ENCODE measurements around the gene WEE1.
"Not testable (repeated sequence)": the region's sequence is repeated elsewhere in the genome, so short reads cannot be mapped to it uniquely, and the experiment has no call there.

Gene WEE1

GRCh38 chr11:9623053-9623452 lies 49.6 kb downstream of the WEE1 start:
- DNase-seq (ENCODE audit: low read depth) = not testable (repeated sequence)

DNA sequence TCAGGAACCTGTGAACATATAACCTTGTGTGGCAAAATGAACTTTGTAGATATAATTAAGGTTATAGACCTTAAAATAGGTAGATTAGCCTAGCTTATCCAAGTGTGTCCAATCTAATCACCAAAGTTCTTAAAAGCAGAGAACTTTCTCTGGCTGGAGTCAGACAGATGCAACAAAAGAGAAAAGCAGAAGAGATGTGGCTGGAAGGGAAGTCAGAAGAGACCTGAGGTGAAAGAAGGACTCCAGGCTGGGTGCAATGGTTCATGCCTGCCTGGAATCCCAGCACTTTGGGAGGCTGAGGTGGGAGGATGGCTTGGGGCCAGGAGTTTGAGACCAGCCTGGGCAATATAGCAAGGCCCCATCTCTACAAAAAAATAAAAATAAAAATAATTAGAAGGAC lies 51.0 kb downstream of the WEE1 start:
- no peak for DNase-seq (ENCODE audit: low read depth)

- DNase-seq (ENCODE audit: low read depth) = no peak
Measured at GRCh38 chr11:9625162-9625561, 51.7 kb downstream of the WEE1 start.

DNA sequence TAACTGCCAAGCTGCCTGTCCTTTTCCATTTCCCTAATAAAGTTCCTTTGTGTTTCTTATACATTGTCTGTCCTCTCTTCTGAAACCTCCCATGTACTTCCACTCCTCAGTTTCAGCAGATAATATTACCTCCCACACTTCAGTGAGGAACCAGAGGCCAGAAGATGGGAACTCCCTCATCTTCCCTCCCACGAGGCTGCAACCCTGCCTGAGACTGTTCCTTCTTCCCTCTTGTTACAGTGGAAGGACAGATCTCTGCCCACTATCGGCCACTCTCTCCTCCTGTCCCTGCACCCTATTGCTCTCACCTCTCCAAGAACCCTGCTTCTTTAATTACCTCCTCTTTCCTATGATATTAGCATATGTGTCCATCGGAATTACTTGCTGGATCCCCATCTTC lies 52.3 kb downstream of the WEE1 start:
- no peak for DNase-seq (ENCODE audit: low read depth)

GRCh38 chr11:9626496-9627394 lies 53.3 kb downstream of the WEE1 start:
- DNase-seq (ENCODE audit: low read depth) = no peak

GRCh38 chr11:9629064-9629463 lies 55.6 kb downstream of the WEE1 start:
- DNase-seq (ENCODE audit: low read depth) = no peak

DNA sequence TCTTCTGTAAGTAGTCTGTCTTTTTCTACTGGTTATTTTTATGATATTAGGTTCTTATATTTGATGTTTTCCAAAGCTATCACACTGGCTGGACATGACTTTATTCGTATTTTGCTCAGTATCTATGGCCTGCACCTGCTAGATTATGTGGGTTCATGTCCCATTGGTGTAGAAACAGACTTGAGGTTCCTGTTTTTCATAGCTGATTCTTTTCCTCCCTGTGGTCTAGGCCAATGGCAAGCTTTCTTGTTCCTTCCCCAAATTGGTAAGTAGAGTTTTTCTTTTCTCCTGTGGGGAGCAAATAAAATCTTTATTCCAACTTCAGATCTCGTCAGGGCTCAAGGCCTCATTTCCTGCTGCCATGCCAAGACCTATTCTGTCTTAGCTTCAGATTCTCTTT lies 60.2 kb downstream of the WEE1 start:
- DNase-seq (ENCODE audit: low read depth) = no peak

GRCh38 chr11:9636691-9637090 lies 63.2 kb downstream of the WEE1 start:
- DNase-seq (ENCODE audit: low read depth) = no peak

GRCh38 chr11:9639099-9639498 lies 65.6 kb downstream of the WEE1 start:
- DNase-seq (ENCODE audit: low read depth) = no peak
